GM12874 (cell line): ENCODE data around the gene MAGI3.

Experiments
- TF ChIP-seq, protein P1 (sequence below): IDR thresholded peaks from 2 replicates; pipeline ENCODE4 v1.5.1; 2011; ENCODE audit warnings: low read depth, mild to moderate bottlenecking, control low read depth, low read length, moderate library complexity; ENCODE audit not compliant: insufficient read depth

The MAGI3 gene

DNA sequence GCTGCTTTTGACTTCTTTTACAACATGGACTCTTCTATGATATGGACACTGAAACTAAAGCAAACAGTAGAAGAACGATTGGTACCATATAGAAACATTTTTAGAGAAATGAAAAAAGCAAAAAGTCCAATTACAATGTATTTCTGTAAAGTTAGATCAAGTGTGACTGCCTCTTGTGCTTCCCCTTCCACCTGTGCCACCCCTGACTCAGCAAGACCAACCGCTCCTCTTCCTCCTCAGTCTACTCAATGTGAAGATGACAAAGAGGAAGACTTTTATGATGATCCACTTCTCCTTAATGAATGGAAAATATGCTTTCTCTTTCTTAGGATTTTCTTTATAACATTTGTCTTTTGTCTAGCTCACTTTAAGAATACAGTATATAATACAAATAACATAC, 302.0 kb downstream of the MAGI3 start:
- TF ChIP-seq, protein P1, sequence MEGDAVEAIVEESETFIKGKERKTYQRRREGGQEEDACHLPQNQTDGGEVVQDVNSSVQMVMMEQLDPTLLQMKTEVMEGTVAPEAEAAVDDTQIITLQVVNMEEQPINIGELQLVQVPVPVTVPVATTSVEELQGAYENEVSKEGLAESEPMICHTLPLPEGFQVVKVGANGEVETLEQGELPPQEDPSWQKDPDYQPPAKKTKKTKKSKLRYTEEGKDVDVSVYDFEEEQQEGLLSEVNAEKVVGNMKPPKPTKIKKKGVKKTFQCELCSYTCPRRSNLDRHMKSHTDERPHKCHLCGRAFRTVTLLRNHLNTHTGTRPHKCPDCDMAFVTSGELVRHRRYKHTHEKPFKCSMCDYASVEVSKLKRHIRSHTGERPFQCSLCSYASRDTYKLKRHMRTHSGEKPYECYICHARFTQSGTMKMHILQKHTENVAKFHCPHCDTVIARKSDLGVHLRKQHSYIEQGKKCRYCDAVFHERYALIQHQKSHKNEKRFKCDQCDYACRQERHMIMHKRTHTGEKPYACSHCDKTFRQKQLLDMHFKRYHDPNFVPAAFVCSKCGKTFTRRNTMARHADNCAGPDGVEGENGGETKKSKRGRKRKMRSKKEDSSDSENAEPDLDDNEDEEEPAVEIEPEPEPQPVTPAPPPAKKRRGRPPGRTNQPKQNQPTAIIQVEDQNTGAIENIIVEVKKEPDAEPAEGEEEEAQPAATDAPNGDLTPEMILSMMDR = no peak

DNA sequence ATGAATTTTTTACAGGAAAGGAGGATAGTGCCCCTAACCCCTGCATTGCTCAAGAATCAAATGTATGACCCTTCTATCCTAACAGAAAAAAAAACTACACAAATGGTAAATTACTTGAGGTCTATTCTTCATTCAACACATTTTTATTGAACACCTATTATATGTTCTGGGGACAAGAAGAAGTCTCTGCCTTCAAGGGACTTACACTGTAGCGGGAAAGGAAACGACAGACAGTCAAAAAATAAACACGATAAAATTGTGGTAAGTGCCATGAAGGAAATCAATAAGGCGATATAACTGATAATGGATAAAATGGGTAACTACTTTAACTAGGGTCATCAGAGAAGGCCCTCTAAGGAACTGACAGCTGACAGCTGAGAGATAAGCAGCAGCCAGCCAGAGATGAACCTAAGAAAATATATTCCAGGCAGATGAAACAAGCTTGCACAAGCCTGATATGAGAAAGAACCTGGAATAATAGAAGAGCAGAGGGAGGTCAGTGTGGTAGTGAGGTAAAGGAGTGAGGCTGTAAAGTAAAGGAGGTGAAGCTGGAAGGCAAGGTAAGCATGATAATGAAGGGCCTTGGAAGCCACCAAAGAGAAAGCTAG, 302.6 kb downstream of the MAGI3 start:
- TF ChIP-seq, protein P1 = no peak

DNA sequence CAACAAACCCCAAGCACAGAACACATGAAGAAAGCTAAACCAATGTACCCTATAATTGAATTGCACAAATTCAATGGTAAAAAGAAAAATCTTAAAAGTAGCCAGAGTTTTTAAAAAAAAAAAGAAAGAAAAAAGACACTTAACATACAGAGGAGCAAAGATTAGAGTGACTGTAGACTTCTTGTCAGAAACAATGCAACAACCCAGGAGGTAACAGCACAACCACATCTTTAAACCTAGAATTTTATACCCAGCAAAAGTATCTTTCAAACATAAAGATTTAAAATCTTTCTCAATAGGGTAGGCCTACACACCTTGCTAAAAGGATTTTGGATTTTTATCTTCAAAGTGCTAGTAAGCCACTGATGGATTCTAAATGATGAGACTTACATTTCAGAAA, 304.6 kb downstream of the MAGI3 start:
- TF ChIP-seq, protein P1 = no peak

DNA sequence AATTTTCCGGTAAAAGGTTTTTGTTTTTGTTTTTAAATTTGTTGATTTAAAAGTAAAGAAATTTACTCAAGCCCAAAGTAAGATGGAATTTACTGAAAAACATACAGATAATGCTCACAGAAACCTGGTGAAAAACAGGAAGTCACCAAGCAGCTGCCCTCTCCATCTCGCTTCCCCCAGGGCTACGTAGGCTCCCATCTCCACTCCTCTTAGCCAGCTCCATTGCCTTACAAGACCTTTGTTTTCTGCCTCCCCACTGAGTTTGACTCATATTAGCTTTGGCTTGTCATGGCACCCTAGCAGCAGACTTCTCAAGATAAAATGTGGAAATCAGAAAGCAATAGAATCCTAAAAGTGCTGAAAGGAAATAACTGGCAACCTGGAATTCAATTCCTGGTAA, 311.1 kb downstream of the MAGI3 start:
- TF ChIP-seq, protein P1 = no peak

DNA sequence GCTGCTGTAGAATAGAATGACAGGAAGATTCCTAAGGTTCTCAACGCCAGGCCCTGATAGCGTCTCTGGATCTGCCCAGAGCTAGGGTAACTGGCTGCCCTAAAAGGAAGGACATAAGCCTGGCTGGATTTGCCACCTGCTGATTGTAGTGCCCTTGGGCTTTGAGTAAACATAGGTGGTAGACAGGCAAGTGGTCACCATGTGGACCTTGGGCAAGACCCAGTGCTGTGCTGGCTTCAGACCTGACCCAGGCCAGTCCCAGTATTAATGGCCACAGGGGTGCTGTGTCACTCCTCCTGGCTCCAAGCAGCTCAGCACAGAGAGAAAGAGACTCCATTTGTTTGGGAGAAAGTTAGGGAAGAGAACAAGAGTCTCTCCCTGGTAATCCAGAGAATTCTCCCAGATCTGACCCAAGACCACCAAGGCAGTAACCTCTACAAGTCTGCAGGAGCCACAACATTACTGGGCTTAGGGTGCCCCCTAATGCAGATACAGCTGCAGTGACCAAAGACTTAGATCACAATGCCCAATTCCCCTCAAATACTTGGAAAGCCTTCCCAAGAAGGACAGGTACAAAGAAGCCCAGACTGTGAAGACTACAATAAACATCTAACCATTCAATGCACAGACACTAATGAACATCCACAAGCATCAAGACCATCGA, 324.4 kb downstream of the MAGI3 start:
- TF ChIP-seq, protein P1 = no peak

DNA sequence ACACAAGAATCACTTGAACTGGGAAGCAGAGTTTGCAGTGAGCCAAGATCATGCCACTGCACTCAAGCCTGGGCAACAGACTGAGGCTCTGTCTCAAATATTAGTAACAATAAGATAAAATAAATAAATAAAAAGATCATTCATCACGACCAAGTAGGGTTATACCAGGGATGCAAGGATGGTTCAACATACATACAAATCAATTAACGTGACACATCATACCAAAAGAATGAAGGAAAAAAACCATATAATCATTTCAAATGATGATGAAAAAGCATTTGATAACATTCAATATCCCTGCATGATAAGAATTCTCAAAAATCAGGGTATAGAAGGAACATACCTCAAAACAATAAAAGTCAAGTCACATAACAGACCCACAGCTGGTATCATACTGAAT, 330.7 kb downstream of the MAGI3 start:
- TF ChIP-seq, protein P1 = no peak

DNA sequence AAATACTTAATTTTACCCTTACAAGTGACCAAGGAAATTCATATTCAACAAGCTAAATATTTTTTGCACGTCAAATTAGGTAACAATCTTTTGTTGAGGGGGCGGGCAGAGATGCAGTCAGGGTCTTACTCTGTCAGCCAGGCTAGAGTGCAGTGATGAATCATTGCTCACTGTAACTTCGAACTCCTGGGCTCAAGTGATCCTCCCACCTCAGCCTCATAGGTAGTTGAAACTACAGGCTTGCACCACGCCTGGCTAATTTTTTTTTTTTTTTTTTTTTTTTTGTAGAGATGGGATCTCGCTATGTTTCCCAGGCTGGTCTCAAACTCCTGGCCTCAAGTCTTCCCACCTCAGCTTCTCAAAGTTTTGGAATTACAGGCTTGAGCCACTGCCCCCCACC, 342.5 kb downstream of the MAGI3 start:
- TF ChIP-seq, protein P1 = no peak
